ENCODE results near the gene DDX1. TPM values are rescaled to one million over a fixed set of nuclear protein-coding genes. Genes with fewer than 3 reads are reported as not detected.

Gene DDX1
- total and polyA plus RNA-seq, 2 experiments from 2014 or later, result 99.9 to 102 TPM

- TF ChIP-seq POLR2AphosphoS5 (IDR thresholded peaks at IDR 0.05; ENCODE audit: low read depth), result no peak
- no peak for TF ChIP-seq REST (IDR thresholded peaks at IDR 0.05; ENCODE audit: unreplicated experiment)
- no peak for TF ChIP-seq ZNF114 (CRISPR knock-in tag; IDR thresholded peaks at IDR 0.05)
- TF ChIP-seq ZNF331 (CRISPR knock-in tag; IDR thresholded peaks at IDR 0.05; ENCODE audit: low read depth), result no peak
- TF ChIP-seq EZH2phosphoT487 (IDR thresholded peaks at IDR 0.05; ENCODE audit: unreplicated experiment), result no peak
- TF ChIP-seq ETS1 (IDR thresholded peaks at IDR 0.05), result no peak
- TF ChIP-seq JUNB (IDR thresholded peaks at IDR 0.05; ENCODE audit: unreplicated experiment), result no peak
These were observed 7.8 kb upstream of the DDX1 start (continued) for GRCh38 chr2:15583826-15584225.

GRCh38 chr2:15584316-15584715, 7.4 kb upstream of the DDX1 start:
- H3K4me3 Mint-ChIP-seq, result no peak overlapping the region
- Histone ChIP-seq H3K27me3 (ENCODE audit: insufficient read depth) (no peaks in the 10 kb centered on the region), H3K79me2 (replicated peaks; ENCODE audit: insufficient read depth) (no peaks in the 10 kb centered on the region), H3K36me3 (ENCODE audit: insufficient read depth) (no peaks in the 10 kb centered on the region), H3K27ac (ENCODE audit: low read depth) (no peak overlapping the region), H3F3A (replicated peaks; ENCODE audit: low read depth) (no peaks in the 10 kb centered on the region), H3K4me3 (no peak overlapping the region), H3K9me2 (ENCODE audit: insufficient read depth) (no peaks in the 10 kb centered on the region; the same call in 1 of the 2 replicates), H3K4me1 (ENCODE audit: insufficient read depth) (no peaks in the 10 kb centered on the region), H2AFZ (no peak overlapping the region), H4K20me1 (replicated peaks; ENCODE audit: insufficient read depth) (no peaks in the 10 kb centered on the region), H3K4me2 (no peak overlapping the region)
- DNase-seq (ENCODE audit: low spot score) (no peak), ATAC-seq (no peak)
- H3K27ac Mint-ChIP-seq, result no peak overlapping the region
- H3K9me3 Mint-ChIP-seq, result no peaks in the 10 kb centered on the region
- no peaks in the 10 kb centered on the region for H3K36me3 Mint-ChIP-seq (ENCODE audit: low read depth)
- no peaks in the 10 kb centered on the region for H3K27me3 Mint-ChIP-seq (ENCODE audit: insufficient read depth, low read depth, poor library complexity)
- H3K4me1 Mint-ChIP-seq, result peaks cover 4% of the 10 kb centered on the region; the same call in 2 of the 3 replicates
- no peak for TF ChIP-seq NANOG (IDR thresholded peaks at IDR 0.05; ENCODE audit: borderline replicate concordance)
- TF ChIP-seq, protein P1, sequence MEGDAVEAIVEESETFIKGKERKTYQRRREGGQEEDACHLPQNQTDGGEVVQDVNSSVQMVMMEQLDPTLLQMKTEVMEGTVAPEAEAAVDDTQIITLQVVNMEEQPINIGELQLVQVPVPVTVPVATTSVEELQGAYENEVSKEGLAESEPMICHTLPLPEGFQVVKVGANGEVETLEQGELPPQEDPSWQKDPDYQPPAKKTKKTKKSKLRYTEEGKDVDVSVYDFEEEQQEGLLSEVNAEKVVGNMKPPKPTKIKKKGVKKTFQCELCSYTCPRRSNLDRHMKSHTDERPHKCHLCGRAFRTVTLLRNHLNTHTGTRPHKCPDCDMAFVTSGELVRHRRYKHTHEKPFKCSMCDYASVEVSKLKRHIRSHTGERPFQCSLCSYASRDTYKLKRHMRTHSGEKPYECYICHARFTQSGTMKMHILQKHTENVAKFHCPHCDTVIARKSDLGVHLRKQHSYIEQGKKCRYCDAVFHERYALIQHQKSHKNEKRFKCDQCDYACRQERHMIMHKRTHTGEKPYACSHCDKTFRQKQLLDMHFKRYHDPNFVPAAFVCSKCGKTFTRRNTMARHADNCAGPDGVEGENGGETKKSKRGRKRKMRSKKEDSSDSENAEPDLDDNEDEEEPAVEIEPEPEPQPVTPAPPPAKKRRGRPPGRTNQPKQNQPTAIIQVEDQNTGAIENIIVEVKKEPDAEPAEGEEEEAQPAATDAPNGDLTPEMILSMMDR (conservative IDR thresholded peaks at IDR 0.05; ENCODE audit: low read depth in 2 of 2), result no peak
- TF ChIP-seq ZNF331 (CRISPR knock-in tag; IDR thresholded peaks at IDR 0.05; ENCODE audit: low read depth), result no peak
- TF ChIP-seq CREB1 (CRISPR knock-in tag; IDR thresholded peaks at IDR 0.05; ENCODE audit: low read depth), result no peak
- TF ChIP-seq, protein P2, sequence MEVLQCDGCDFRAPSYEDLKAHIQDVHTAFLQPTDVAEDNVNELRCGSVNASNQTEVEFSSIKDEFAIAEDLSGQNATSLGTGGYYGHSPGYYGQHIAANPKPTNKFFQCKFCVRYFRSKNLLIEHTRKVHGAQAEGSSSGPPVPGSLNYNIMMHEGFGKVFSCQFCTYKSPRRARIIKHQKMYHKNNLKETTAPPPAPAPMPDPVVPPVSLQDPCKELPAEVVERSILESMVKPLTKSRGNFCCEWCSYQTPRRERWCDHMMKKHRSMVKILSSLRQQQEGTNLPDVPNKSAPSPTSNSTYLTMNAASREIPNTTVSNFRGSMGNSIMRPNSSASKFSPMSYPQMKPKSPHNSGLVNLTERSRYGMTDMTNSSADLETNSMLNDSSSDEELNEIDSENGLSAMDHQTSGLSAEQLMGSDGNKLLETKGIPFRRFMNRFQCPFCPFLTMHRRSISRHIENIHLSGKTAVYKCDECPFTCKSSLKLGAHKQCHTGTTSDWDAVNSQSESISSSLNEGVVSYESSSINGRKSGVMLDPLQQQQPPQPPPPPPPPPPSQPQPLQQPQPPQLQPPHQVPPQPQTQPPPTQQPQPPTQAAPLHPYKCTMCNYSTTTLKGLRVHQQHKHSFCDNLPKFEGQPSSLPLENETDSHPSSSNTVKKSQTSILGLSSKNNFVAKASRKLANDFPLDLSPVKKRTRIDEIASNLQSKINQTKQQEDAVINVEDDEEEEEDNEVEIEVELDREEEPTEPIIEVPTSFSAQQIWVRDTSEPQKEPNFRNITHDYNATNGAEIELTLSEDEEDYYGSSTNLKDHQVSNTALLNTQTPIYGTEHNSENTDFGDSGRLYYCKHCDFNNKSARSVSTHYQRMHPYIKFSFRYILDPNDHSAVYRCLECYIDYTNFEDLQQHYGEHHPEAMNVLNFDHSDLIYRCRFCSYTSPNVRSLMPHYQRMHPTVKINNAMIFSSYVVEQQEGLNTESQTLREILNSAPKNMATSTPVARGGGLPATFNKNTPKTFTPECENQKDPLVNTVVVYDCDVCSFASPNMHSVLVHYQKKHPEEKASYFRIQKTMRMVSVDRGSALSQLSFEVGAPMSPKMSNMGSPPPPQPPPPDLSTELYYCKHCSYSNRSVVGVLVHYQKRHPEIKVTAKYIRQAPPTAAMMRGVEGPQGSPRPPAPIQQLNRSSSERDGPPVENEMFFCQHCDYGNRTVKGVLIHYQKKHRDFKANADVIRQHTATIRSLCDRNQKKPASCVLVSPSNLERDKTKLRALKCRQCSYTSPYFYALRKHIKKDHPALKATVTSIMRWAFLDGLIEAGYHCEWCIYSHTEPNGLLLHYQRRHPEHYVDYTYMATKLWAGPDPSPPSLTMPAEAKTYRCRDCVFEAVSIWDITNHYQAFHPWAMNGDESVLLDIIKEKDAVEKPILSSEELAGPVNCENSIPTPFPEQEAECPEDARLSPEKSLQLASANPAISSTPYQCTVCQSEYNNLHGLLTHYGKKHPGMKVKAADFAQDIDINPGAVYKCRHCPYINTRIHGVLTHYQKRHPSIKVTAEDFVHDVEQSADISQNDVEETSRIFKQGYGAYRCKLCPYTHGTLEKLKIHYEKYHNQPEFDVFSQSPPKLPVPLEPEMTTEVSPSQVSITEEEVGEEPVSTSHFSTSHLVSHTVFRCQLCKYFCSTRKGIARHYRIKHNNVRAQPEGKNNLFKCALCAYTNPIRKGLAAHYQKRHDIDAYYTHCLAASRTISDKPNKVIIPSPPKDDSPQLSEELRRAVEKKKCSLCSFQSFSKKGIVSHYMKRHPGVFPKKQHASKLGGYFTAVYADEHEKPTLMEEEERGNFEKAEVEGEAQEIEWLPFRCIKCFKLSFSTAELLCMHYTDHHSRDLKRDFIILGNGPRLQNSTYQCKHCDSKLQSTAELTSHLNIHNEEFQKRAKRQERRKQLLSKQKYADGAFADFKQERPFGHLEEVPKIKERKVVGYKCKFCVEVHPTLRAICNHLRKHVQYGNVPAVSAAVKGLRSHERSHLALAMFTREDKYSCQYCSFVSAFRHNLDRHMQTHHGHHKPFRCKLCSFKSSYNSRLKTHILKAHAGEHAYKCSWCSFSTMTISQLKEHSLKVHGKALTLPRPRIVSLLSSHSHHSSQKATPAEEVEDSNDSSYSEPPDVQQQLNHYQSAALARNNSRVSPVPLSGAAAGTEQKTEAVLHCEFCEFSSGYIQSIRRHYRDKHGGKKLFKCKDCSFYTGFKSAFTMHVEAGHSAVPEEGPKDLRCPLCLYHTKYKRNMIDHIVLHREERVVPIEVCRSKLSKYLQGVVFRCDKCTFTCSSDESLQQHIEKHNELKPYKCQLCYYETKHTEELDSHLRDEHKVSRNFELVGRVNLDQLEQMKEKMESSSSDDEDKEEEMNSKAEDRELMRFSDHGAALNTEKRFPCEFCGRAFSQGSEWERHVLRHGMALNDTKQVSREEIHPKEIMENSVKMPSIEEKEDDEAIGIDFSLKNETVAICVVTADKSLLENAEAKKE (CRISPR knock-in tag; IDR thresholded peaks at IDR 0.05), result no peak
- TF ChIP-seq JUNB (IDR thresholded peaks at IDR 0.05; ENCODE audit: unreplicated experiment), result no peak
- TF ChIP-seq EZH2 (IDR thresholded peaks at IDR 0.05; ENCODE audit: low read depth, unreplicated experiment), result no peak
- TF ChIP-seq ZNF114 (CRISPR knock-in tag; IDR thresholded peaks at IDR 0.05), result no peak

All from GM23338 (cell line).